Activated naive CD4-positive, alpha-beta T cell treated with anti-CD3 and anti-CD28 coated beads, Interleukin-2, amount 50 U/mL, for 24 hours (primary cell): Measurements from ENCODE around the gene CLGN.
A peak's percentile ranks its signal among the peaks of the same experiment; 100 is the strongest.
"Not testable (repeated sequence)": the region's sequence is repeated elsewhere in the genome, so short reads cannot be mapped to it uniquely, and the experiment has no call there.

Source experiments
- H3K27ac Mint-ChIP-seq: one replicate; pipeline ENCODE4 v1.8.0; 2021; ENCODE audit warnings: mild to moderate bottlenecking, mixed read lengths
- H3K27me3 Mint-ChIP-seq: one replicate; pipeline ENCODE4 v1.8.0; 2021; ENCODE audit warnings: mixed read lengths
- H3K36me3 Mint-ChIP-seq: one replicate; pipeline ENCODE4 v1.8.0; 2021; ENCODE audit warnings: mixed read lengths
- H3K4me1 Mint-ChIP-seq: one replicate; pipeline ENCODE4 v1.8.0; 2021; ENCODE audit warnings: mixed read lengths
- H3K4me3 Mint-ChIP-seq: one replicate; pipeline ENCODE4 v1.8.0; 2021; ENCODE audit warnings: mild to moderate bottlenecking, mixed read lengths
- H3K9me3 Mint-ChIP-seq: one replicate; pipeline ENCODE4 v1.8.0; 2021; ENCODE audit warnings: mixed read lengths

The CLGN gene, protein sequence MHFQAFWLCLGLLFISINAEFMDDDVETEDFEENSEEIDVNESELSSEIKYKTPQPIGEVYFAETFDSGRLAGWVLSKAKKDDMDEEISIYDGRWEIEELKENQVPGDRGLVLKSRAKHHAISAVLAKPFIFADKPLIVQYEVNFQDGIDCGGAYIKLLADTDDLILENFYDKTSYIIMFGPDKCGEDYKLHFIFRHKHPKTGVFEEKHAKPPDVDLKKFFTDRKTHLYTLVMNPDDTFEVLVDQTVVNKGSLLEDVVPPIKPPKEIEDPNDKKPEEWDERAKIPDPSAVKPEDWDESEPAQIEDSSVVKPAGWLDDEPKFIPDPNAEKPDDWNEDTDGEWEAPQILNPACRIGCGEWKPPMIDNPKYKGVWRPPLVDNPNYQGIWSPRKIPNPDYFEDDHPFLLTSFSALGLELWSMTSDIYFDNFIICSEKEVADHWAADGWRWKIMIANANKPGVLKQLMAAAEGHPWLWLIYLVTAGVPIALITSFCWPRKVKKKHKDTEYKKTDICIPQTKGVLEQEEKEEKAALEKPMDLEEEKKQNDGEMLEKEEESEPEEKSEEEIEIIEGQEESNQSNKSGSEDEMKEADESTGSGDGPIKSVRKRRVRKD

DNA sequence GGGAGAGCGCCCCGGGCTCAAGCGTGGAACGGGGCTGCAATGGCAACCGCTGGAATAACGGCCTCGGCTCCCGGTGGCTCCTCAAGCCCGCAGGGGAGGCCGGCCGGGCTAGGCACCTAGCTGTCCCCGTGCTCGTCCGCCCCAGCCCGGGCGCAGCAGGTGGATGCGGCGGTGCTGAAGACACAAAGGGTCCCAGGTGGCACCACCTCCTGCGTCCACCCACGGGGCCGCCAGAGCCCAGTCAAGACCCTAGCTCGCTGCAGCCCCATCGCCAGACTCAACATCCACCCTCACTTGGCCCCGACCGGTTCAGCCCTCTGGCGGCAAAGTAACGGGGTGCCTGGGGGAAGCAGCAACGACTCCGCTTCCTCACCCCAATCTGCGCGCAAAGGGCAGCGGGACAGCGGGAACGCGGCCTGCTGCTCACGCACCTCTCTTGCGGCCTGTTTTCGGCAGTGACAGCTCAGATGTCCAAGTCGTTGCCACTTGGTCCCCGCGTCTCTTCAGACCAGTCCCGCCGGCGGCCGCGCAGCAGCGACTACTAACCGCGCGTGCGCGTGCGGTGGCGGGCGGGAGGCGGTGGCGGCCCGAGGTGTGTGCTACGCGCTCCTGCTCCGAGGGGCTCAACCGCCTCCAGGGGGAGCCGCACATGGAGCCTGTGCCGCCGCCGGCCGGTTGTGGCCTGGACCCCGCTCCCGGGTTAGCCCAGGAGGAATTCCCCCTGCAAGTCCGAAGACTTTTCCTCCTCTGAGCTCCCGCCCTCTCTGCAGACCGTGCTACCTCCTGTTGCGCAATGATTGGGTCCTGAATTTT, at the start of gene CLGN:
Gene CLGN (minus strand): TSS at position 543 of the 813 bp plus-strand sequence. CDS start 14,570 bp downstream, outside the sequence.
- peak within 1 kb of the TSS; percentile 86 for H3K4me3 Mint-ChIP-seq
- H3K36me3 Mint-ChIP-seq: no peaks in the 10 kb centered on the region
- peaks cover 51% of the 10 kb centered on the region for H3K27me3 Mint-ChIP-seq
- H3K4me1 Mint-ChIP-seq: peaks cover 8% of the 10 kb centered on the region
- no peak within 1 kb of the TSS for H3K27ac Mint-ChIP-seq
- no peaks in the 10 kb centered on the region for H3K9me3 Mint-ChIP-seq

DNA sequence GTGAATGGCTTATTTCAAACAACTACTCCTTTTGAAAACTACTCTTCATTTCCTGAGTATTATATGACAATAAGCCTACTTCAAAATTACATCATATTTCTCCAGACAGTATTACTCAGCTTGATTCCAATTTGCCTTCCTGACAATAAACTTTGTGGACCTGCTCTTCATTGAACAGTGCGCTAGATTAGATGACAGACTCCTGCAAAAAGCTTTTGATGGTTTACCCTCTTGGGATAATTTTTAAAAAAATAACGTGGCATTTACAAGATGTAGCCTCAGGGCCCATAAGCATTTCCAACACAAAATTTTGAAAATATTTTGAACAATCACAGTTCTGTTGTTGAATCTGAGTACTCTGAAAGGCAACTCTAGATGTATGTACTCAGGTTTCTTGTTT, 44.7 kb upstream of the CLGN start:
- no peaks in the 10 kb centered on the region for H3K36me3 Mint-ChIP-seq
- no peaks in the 10 kb centered on the region for H3K4me1 Mint-ChIP-seq
- no peaks in the 10 kb centered on the region for H3K9me3 Mint-ChIP-seq
- peaks cover 9% of the 10 kb centered on the region for H3K27me3 Mint-ChIP-seq
- no peak overlapping the region for H3K4me3 Mint-ChIP-seq
- H3K27ac Mint-ChIP-seq: no peak overlapping the region

DNA sequence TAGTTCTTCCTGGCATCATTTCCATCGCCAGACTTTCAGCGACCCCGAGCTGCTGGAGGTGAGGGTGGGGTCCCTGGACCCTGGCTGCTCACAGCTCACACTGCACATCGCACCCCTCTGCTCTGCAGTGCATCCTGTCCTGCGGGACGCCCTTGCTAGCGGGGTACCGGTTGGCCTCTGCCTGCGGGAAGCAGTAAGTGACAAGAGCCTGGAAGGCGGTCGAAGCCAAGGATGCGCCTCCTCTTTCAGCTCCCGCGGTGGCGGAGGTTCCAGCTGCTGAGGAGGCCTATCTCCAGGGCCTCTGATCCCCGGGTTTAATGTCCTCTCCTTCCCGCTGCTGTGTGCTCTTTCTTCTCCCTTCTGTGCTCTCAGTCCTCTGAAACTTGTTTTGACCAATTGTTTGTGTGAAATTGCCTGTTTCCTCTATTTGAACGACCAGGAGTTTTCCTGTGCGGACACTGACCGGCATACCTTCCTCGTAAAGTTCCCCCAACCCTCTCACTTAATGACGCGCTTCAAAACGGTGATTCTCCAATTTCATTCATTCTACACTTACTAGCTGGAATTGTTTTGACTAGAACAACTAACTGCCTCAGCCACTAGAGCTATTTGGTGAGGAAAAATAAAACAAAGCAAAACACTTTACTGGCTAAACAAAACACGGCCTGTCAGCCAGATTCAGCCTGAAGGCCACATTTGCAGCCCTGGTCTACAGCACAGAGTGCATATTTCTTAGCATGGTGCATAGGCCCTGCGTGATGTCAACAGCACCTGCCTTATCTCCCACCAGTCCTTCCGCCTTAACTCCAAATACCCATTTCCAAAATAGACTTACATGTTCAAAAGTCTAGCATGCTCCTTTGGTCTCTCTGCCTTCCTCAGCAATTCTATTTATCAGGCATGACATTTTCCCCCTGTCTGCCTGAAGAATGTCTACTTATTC, 42.6 kb upstream of the CLGN start:
- Mint-ChIP-seq H3K4me1 (no peaks in the 10 kb centered on the region), H3K36me3 (no peaks in the 10 kb centered on the region), H3K9me3 (no peaks in the 10 kb centered on the region), H3K4me3 (no peak overlapping the region), H3K27me3 (peaks cover 8% of the 10 kb centered on the region), H3K27ac (no peak overlapping the region)

DNA sequence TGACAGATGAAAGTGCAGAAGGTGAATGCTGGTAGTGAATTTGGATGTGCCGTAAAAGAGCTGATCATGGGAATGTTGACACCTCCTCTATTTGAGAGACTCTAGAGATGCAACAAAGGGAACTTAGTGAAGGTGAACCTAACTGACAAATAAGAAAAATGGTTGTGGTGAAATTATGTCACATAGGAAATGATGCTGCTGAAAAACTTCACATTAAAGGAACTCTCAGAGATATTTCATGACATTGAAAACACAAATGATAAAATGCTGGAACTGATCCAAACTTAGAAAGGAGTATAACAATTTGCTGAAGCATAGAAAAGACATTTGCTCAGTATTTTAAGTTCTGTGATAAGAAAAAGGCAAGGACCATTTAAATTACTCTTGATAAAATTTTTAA, 38.7 kb upstream of the CLGN start:
- Mint-ChIP-seq H3K4me1 (no peaks in the 10 kb centered on the region), H3K4me3 (no peak overlapping the region), H3K27me3 (peaks cover 8% of the 10 kb centered on the region), H3K27ac (no peak overlapping the region), H3K9me3 (no peaks in the 10 kb centered on the region), H3K36me3 (no peaks in the 10 kb centered on the region)

DNA sequence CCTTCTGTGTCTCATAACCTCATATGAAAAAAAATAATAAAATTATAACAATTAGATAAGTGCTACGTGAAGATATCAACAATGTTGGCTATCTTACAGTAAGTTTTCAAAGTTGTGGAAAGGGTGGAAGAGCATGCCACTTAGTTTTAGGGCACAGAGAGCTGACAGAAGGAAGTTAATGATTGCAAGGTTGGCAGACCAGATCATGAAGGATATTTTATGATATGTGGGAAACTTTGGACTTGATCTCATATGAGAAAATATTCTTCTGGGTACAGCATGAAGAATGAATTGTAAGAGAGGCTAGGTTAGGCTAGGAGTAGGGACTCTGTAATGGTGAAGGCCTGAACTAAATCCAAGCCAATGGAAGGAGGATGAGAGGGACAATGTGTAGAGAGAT, 36.2 kb upstream of the CLGN start:
- no peak overlapping the region for H3K4me3 Mint-ChIP-seq
- no peaks in the 10 kb centered on the region for H3K9me3 Mint-ChIP-seq
- H3K27ac Mint-ChIP-seq: no peak overlapping the region
- no peaks in the 10 kb centered on the region for H3K4me1 Mint-ChIP-seq
- H3K27me3 Mint-ChIP-seq: peaks cover 12% of the 10 kb centered on the region
- H3K36me3 Mint-ChIP-seq: no peaks in the 10 kb centered on the region

DNA sequence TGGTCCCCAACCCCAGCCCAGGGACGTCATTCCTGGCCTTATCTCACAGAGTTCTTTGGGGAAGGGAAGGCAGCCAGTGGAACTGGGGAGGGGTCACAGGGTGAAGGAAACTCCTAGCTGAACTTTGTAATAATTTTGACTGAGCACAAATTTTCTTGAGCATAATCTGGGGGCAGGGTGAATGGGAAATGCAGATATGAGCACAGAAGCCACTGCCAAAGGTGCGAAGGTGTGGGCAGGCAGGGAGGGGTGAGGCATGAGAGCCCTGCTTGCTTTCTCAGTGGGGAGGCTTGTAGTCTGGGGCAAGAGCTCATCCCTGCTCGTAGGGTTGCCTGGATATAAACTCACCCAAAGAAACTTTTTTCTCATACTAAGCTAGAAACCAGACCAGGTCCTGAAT, 35.7 kb upstream of the CLGN start:
- no peaks in the 10 kb centered on the region for H3K9me3 Mint-ChIP-seq
- peaks cover 11% of the 10 kb centered on the region for H3K27me3 Mint-ChIP-seq
- no peak overlapping the region for H3K27ac Mint-ChIP-seq
- H3K4me3 Mint-ChIP-seq: no peak overlapping the region
- no peaks in the 10 kb centered on the region for H3K36me3 Mint-ChIP-seq
- no peaks in the 10 kb centered on the region for H3K4me1 Mint-ChIP-seq

DNA sequence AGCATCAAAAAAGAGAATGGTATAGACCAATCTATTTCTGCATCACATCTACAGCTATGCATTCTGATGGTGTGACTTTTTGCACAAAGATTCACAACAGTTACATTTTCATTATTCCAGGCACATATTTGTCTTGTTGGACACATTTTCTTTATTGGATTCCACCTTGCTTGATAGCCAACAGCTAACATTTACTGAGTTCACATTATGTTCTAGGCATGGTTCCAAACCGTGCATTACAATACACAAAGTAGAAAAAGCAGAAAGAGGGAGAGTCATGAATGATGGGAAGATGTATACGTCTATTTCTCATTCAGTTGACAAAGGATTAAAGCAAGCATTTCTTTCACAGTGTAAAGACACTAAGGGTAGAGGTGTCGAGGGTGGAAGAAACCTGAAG, 22.9 kb upstream of the CLGN start:
- Mint-ChIP-seq H3K36me3 (no peaks in the 10 kb centered on the region), H3K9me3 (no peaks in the 10 kb centered on the region), H3K27me3 (peaks cover 30% of the 10 kb centered on the region)

DNA sequence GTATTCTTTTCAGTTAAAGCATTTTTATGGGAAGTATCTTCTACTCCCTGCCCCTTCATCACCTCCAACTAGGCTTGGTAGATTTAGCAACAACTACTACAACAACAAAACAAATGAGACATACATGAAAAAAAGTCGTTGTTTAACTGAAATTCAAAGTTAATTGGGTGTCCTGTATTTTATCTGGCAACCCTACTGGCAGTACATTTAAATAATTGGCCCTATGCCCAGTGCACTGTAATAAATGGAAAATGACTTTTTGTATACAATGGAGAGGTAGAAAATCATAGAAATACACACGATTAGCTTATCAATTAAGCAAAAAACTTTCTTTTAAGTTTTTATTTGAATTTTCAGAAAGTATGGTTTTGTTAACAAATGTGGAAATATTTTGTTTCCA, 21.4 kb upstream of the CLGN start:
- Mint-ChIP-seq H3K4me1 (no peaks in the 10 kb centered on the region), H3K27ac (no peak overlapping the region), H3K36me3 (no peaks in the 10 kb centered on the region), H3K4me3 (no peak overlapping the region), H3K9me3 (no peaks in the 10 kb centered on the region), H3K27me3 (peaks cover 25% of the 10 kb centered on the region)

More for the DNA sequence above, 22.9 kb upstream of the CLGN start:
- H3K27ac Mint-ChIP-seq: no peak overlapping the region
- H3K4me3 Mint-ChIP-seq: no peak overlapping the region
- no peaks in the 10 kb centered on the region for H3K4me1 Mint-ChIP-seq

DNA sequence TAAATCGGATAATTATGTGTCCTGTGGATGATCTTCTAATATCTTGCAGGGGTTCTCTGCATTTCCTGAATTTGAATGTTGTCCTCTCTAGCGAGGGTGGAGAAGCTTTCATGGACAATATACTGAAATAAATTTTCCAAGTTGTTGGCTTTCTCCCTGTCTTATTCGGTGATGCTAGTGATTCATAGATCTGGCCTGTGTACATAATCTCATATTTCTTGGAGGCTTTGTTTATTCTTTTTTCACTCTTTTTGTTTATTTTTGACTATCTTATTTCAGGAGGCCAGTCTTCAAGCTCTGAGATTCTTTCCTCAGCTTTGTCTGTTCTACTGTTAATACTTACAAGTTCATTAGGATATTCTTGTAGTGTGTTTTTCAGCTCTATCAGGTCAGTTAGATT, 20.7 kb upstream of the CLGN start:
- Mint-ChIP-seq H3K36me3 (no peaks in the 10 kb centered on the region), H3K4me3 (no peak overlapping the region), H3K4me1 (no peaks in the 10 kb centered on the region), H3K27me3 (peaks cover 25% of the 10 kb centered on the region), H3K27ac (no peak overlapping the region), H3K9me3 (no peaks in the 10 kb centered on the region)

DNA sequence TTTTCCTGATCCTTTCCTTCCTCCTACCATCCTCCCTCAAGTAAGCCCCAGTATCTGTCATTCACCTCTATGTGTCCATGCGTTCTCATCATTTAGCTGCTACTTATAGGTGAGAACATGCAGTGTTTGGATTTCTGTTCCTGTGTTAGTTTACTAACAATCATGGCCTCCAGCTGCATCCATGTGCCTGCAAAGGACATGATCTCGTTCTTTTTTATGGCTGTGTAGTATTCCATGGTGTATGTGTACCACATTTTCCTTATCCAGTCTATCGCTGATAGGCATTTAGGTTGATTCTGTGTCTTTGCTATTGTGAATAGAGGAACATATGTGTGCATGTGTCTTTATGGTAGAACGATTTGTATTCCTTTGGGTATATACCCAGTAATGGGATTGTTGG, 16.9 kb upstream of the CLGN start:
- peaks cover 16% of the 10 kb centered on the region for H3K27me3 Mint-ChIP-seq
- H3K4me1 Mint-ChIP-seq, H3K9me3 Mint-ChIP-seq, H3K27ac Mint-ChIP-seq, H3K36me3 Mint-ChIP-seq, H3K4me3 Mint-ChIP-seq: not testable (repeated sequence)

DNA sequence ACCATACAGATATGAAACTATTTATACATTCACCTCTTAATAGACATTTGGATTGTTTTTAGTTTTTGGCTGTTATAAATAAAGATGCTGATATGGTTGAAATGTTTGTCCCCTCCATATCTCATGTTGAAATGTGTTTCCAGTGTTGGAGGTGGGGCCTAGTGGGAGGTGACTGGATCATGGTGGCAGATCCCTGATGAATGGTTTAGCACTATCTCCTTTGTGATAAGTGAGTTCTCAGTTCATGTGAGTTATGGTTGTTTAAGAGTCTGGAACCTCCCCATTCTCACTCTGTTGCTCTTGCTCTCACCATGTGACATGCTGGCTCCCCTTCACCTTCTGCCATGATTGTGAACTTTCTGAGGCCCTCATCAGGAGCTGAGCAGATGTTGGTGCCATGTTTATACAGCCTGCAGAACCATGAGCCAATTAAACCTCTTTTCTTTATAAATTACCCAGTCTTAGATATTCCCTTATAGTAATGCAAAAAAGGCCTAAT, 12.2 kb upstream of the CLGN start:
- no peaks in the 10 kb centered on the region for H3K9me3 Mint-ChIP-seq
- H3K27ac Mint-ChIP-seq: no peak overlapping the region
- no peaks in the 10 kb centered on the region for H3K27me3 Mint-ChIP-seq

DNA sequence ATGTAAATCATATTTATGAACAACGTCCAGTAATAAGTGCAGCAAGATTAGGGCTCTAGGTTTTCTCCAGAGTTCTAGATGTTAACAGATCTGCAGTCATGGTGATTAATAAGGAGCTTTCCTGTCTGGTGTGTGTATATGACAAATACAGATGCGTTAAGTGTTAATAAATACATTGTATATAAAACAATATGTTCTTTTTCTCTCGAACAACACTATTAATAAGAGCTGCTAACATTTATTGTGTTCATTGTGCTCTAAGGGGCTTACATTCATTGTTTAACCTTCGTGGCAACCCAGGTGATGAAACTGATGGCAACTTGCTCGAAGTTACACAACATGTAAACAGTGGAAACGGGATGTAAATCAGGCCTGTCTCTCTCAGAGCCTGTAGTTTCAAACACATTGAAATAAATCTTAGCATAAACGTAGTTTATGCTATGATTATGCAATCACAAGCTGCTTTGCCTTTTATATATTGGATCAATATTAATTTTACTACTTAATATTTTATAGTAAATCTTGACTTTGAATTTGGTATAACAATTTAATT, 547 bp upstream of the CLGN start:
- H3K27ac Mint-ChIP-seq: no peak overlapping the region
- peaks cover 48% of the 10 kb centered on the region for H3K27me3 Mint-ChIP-seq
- peaks cover 8% of the 10 kb centered on the region for H3K4me1 Mint-ChIP-seq
- no peaks in the 10 kb centered on the region for H3K9me3 Mint-ChIP-seq
- H3K36me3 Mint-ChIP-seq: no peaks in the 10 kb centered on the region
- H3K4me3 Mint-ChIP-seq: peak overlapping the region; percentile 86

More for the DNA sequence above, 12.2 kb upstream of the CLGN start:
- no peaks in the 10 kb centered on the region for H3K36me3 Mint-ChIP-seq
- H3K4me3 Mint-ChIP-seq: no peak overlapping the region
- H3K4me1 Mint-ChIP-seq: no peaks in the 10 kb centered on the region

DNA sequence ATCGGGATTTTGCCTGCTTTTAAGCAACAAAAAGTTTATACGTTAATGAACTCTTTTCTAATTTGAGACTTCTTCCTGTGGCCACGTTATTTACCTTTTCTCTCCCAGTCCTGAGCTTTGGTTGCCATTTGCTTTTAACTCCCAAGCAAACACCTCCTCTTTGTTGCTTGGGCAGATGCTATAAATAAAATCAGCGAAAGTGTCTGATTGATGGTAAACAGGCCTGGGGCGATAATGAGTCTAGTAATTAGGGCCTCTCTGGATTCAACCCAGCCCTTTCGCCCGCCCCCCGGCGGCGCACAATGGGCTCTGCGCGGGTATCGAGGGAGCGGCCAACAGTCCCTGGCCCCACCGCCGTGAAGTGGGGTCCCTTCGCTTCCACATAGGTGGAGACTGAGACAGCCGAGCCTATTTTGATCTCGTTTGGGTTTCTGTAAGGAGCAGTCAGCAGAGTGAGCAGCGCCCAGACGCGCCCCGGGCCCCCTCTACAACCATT, 790 bp downstream of the CLGN start:
- Mint-ChIP-seq H3K4me3 (peak overlapping the region; percentile 40), H3K27ac (no peak overlapping the region), H3K36me3 (no peaks in the 10 kb centered on the region), H3K9me3 (no peaks in the 10 kb centered on the region), H3K27me3 (peaks cover 51% of the 10 kb centered on the region), H3K4me1 (peaks cover 8% of the 10 kb centered on the region)

DNA sequence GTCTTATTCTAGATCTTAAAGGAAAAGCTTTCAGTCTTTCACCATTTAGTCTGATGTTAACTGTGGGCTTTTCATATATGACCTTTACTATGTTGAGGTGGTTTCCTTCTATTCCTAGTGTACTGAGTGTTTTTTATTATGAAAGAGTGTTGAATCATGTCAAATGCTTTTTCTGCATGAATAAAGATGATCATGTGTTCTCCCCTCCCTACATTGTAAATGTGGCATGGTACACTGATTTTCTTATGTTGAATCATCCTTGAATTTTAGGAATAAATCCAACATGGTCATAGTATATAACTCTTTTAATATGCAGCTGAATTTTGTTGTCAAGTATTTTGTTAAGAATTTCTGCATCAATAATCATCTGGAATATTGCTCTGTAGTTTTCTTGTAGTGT, 4.3 kb downstream of the CLGN start:
- H3K9me3 Mint-ChIP-seq: no peaks in the 10 kb centered on the region
- no peak overlapping the region for H3K27ac Mint-ChIP-seq
- H3K36me3 Mint-ChIP-seq: no peaks in the 10 kb centered on the region
- no peak overlapping the region for H3K4me3 Mint-ChIP-seq
- H3K4me1 Mint-ChIP-seq: peaks cover 8% of the 10 kb centered on the region
- H3K27me3 Mint-ChIP-seq: peaks cover 40% of the 10 kb centered on the region
